Measurements from ENCODE around the gene SHANK2. TPM values are rescaled to one million over a fixed set of nuclear protein-coding genes. Genes with fewer than 3 reads are reported as not detected.
"Not testable (repeated sequence)": the region's sequence is repeated elsewhere in the genome, so short reads cannot be mapped to it uniquely, and the experiment has no call there.

The SHANK2 gene
- total RNA-seq, 1 donor, result 2.5 TPM

GRCh38 chr11:71237853-71238252, 14.5 kb downstream of the SHANK2 start:
- H3K4me3 ChIP-seq (ENCODE audit: insufficient read depth, low read length), result no peak overlapping the region
- no peaks in the 10 kb centered on the region for H3K79me2 ChIP-seq (ENCODE audit: insufficient read depth, low read length)
- H3K27me3 ChIP-seq (ENCODE audit: insufficient read depth, low read length), result no peaks in the 10 kb centered on the region
- H2AFZ ChIP-seq (ENCODE audit: low read length), result no peak overlapping the region
- no peaks in the 10 kb centered on the region for H3K9me3 ChIP-seq (ENCODE audit: low read depth, low read length)
- H3K36me3 ChIP-seq (ENCODE audit: insufficient read depth, low read length), result no peaks in the 10 kb centered on the region
- no peak for TF ChIP-seq CTCF (IDR thresholded peaks at IDR 0.05; ENCODE audit: extremely low read depth, low read depth, low read length)
- peaks cover 11% of the 10 kb centered on the region for H3K4me1 ChIP-seq (ENCODE audit: insufficient read depth, low read length)
- H4K20me1 ChIP-seq (ENCODE audit: insufficient read depth, low read length), result no peaks in the 10 kb centered on the region
- DNase-seq (ENCODE audit: insufficient read length, low spot score, missing footprints), result no peak
- no peak overlapping the region for H3K4me2 ChIP-seq (ENCODE audit: insufficient read depth, low read length)
- no peak overlapping the region for H3K27ac ChIP-seq (ENCODE audit: low read depth, low read length)

GRCh38 chr11:71236836-71237475, 15.4 kb downstream of the SHANK2 start:
- no peak overlapping the region for H3K4me3 ChIP-seq (ENCODE audit: insufficient read depth, low read length)
- no peaks in the 10 kb centered on the region for H3K36me3 ChIP-seq (ENCODE audit: insufficient read depth, low read length)
- H3K4me1 ChIP-seq (ENCODE audit: insufficient read depth, low read length), result peaks cover 11% of the 10 kb centered on the region
- no peak overlapping the region for H3K4me2 ChIP-seq (ENCODE audit: insufficient read depth, low read length)
- no peaks in the 10 kb centered on the region for H4K20me1 ChIP-seq (ENCODE audit: insufficient read depth, low read length)
- H3K27me3 ChIP-seq (ENCODE audit: insufficient read depth, low read length), result no peaks in the 10 kb centered on the region
- H3K79me2 ChIP-seq (ENCODE audit: insufficient read depth, low read length), result no peaks in the 10 kb centered on the region
- H3K27ac ChIP-seq (ENCODE audit: low read depth, low read length), result no peak overlapping the region
- no peak for TF ChIP-seq CTCF (IDR thresholded peaks at IDR 0.05; ENCODE audit: extremely low read depth, low read depth, low read length)
- no peaks in the 10 kb centered on the region for H3K9me3 ChIP-seq (ENCODE audit: low read depth, low read length)
- no peak for DNase-seq (ENCODE audit: insufficient read length, low spot score, missing footprints)
- H2AFZ ChIP-seq (ENCODE audit: low read length), result no peak overlapping the region

GRCh38 chr11:71235719-71236118, 16.7 kb downstream of the SHANK2 start:
- Histone ChIP-seq H3K4me2 (ENCODE audit: insufficient read depth, low read length) (no peak overlapping the region), H4K20me1 (ENCODE audit: insufficient read depth, low read length) (no peaks in the 10 kb centered on the region), H3K27ac (ENCODE audit: low read depth, low read length) (no peak overlapping the region), H3K36me3 (ENCODE audit: insufficient read depth, low read length) (no peaks in the 10 kb centered on the region), H3K79me2 (ENCODE audit: insufficient read depth, low read length) (no peaks in the 10 kb centered on the region), H3K4me1 (ENCODE audit: insufficient read depth, low read length) (peaks cover under 1% of the 10 kb centered on the region), H3K4me3 (ENCODE audit: insufficient read depth, low read length) (no peak overlapping the region), H3K27me3 (ENCODE audit: insufficient read depth, low read length) (no peaks in the 10 kb centered on the region), H2AFZ (ENCODE audit: low read length) (no peak overlapping the region), H3K9me3 (ENCODE audit: low read depth, low read length) (no peaks in the 10 kb centered on the region)
- no peak for DNase-seq (ENCODE audit: insufficient read length, low spot score, missing footprints)
- no peak for TF ChIP-seq CTCF (IDR thresholded peaks at IDR 0.05; ENCODE audit: extremely low read depth, low read depth, low read length)

- not testable (repeated sequence) for H3K79me2 ChIP-seq (ENCODE audit: insufficient read depth, low read length); H3K36me3 ChIP-seq (ENCODE audit: insufficient read depth, low read length); H3K4me2 ChIP-seq (ENCODE audit: insufficient read depth, low read length); H3K27ac ChIP-seq (ENCODE audit: low read depth, low read length); H4K20me1 ChIP-seq (ENCODE audit: insufficient read depth, low read length); H3K4me3 ChIP-seq (ENCODE audit: insufficient read depth, low read length); H3K4me1 ChIP-seq (ENCODE audit: insufficient read depth, low read length); H3K9me3 ChIP-seq (ENCODE audit: low read depth, low read length); DNase-seq (ENCODE audit: insufficient read length, low spot score, missing footprints); H3K27me3 ChIP-seq (ENCODE audit: insufficient read depth, low read length); H2AFZ ChIP-seq (ENCODE audit: low read length)
These were observed 18.2 kb downstream of the SHANK2 start for GRCh38 chr11:71233896-71234852.
